HG03565 (cell line): ENCODE results near the gene DAAM2.

Experiments used
- ATAC-seq: cut with Tn5 transposase; IDR thresholded peaks from one replicate; pipeline ENCODE4 v1.9.1; 2021; ENCODE audit warnings: mild to moderate bottlenecking, moderate library complexity; ENCODE audit not compliant: unreplicated experiment

The DAAM2 gene

GRCh38 chr6:39947611-39948068, 155.5 kb downstream of the DAAM2 start:
- no peak for ATAC-seq

- ATAC-seq: no peak
These were observed 156.1 kb downstream of the DAAM2 start for GRCh38 chr6:39948199-39948791.

GRCh38 chr6:39950125-39950720, 158.0 kb downstream of the DAAM2 start:
- no peak for ATAC-seq

- no peak for ATAC-seq
These were observed 159.0 kb downstream of the DAAM2 start for GRCh38 chr6:39951191-39951590.

- no peak for ATAC-seq
These were observed 159.5 kb downstream of the DAAM2 start for GRCh38 chr6:39951716-39952115.

GRCh38 chr6:39952167-39952566, 160.0 kb downstream of the DAAM2 start:
- no peak for ATAC-seq

GRCh38 chr6:39953076-39953618, 161.0 kb downstream of the DAAM2 start:
- ATAC-seq: no peak
